Hair follicle dermal papilla cell (primary cell): Measurements from ENCODE around the gene GLIS2. TPM values are rescaled to one million over a fixed set of nuclear protein-coding genes. Genes with fewer than 3 reads are reported as not detected.

Source experiments
- total RNA-seq: library from RNA; depleted of rRNA; stranded (reverse); fragments of >200 nt; gene quantifications from 2 replicates; pipeline ENCODE4 v1.2.3, GENCODE V29; 2012

GLIS2 gene
- 6.0 and 6.6 TPM in 2 replicates for total RNA-seq

GRCh38 chr16:4315186-4316107, at the start of gene GLIS2:
GLIS2 (plus strand) TSS chr16:4316067; CDS start chr16:4332281, 16,214 bp downstream.

GRCh38 chr16:4350787-4351659, 35.2 kb downstream of the GLIS2 start, which contains the start of gene PAM16:
PAM16 (minus strand) TSS chr16:4351321; CDS start chr16:4351234, 87 bp downstream.

DNA sequence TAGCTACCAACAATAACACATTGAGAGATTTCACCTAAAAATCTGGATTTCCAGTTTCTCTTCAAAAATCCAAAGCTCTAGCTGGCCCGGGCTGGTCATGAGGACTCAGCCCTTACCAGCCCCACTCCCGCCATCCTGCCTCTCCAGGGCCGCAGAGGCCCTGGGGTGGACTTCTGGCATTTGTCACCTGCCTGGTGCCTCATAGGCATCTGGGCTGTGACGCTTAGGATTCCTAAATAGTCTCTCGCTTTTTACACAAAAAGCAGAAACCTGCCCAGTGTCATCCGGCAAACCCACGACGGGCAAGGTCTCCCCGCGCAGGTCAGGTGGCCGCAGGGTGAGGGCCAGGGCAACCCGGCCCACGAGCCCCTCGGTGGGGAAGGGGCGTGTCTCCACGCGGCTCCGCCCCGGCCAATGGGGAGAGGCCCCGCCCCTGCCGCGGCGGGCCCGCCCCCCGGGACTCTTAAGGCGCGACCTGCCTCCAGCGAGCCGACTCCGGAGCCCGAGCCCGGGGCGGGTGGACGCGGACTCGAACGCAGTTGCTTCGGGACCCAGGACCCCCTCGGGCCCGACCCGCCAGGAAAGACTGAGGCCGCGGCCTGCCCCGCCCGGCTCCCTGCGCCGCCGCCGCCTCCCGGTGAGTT, 55.6 kb downstream of the GLIS2 start, which contains the start of gene VASN:
Gene VASN, plus strand, starts transcription at position 492 of the 644 bp plus-strand sequence. CDS start 9,030 bp downstream, outside the sequence.

Other genes starting within 250 kb of the GLIS2 start
- 61.4 and 77.1 TPM in 2 replicates for gene ADCY9, start 199.6 kb upstream of the GLIS2 start, total RNA-seq
- gene SRL, start 74.0 kb upstream of the GLIS2 start, total RNA-seq = 0.12 and 0.16 TPM in 2 replicates
- 10.9 and 13.5 TPM in 2 replicates for gene TFAP4, start 43.0 kb upstream of the GLIS2 start, total RNA-seq
- 12.5 and 15.5 TPM in 2 replicates for gene PAM16, start 35.3 kb downstream of the GLIS2 start, total RNA-seq
- 228 and 251 TPM in 2 replicates for gene VASN, start 55.8 kb downstream of the GLIS2 start, total RNA-seq
- 23.7 and 26.1 TPM in 2 replicates for gene CORO7, start 100.5 kb downstream of the GLIS2 start, total RNA-seq
- 42.5 and 43.4 TPM in 2 replicates for gene DNAJA3, start 109.8 kb downstream of the GLIS2 start, total RNA-seq
- 65.2 and 67.0 TPM in 2 replicates for gene NMRAL1, start 158.6 kb downstream of the GLIS2 start, total RNA-seq
- 32.4 and 36.0 TPM in 2 replicates for gene HMOX2, start 160.3 kb downstream of the GLIS2 start, total RNA-seq
- 17.8 and 18.5 TPM in 2 replicates for gene CDIP1, start 222.7 kb downstream of the GLIS2 start, total RNA-seq
- under 0.01 and 0.12 TPM in 2 replicates for gene C16orf96, start 240.3 kb downstream of the GLIS2 start, total RNA-seq